HG03439 (cell line): ENCODE results near the gene ZNF768.
"Not testable (repeated sequence)": the region's sequence is repeated elsewhere in the genome, so short reads cannot be mapped to it uniquely, and the experiment has no call there.

Experiments used
- ATAC-seq: cut with Tn5 transposase; IDR thresholded peaks from one replicate; pipeline ENCODE4 v1.9.1; 2021; ENCODE audit warnings: mild to moderate bottlenecking, moderate library complexity; ENCODE audit not compliant: unreplicated experiment

The ZNF768 gene

DNA sequence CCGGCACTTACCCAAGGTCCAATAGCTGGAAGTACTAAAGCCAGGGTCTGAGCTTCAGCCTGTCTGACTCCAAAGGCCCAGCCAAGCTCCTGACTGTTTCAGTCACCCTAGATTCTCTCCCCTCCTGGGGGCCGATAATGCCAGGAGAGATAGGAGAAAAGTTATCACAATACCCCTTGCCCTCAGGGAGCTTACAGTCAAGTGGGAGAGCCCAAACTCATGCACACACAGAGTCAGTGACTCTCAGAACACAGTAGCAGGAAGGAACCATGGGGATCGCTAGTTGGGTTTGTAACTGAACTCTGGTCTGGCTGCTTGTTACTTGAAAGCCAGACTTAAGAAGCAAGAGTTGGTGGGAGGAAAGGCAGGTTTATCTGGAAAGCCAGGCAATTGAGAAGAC is 14.9 kb downstream of the ZNF768 start:
- ATAC-seq: no peak

DNA sequence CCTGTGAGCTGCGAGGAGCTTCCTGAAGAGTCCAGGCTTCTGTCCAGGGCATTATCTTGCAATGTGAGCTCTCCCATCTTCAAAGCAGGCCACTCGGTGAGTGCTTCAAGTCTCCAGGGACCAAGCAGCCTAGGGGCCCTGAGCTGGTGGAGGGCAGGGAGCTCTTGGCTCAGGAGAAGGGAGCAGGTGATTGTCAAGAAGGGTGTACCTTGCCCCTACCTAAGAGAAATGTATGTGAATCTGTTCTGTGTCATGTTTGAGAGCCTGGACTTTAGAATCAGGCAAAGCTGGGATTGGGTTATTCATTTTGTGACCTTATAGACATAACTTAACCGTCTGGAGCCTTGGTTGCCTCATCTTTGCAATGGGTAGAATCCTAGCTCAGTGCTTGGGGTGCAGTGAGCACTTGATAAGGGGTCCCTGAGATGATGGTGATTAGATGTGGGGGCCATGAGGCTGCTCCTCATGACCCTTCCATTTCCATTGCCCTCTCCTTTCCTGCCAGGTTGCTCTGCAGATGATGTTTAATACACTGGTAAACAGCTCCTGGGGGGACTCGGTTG is 15.9 kb downstream of the ZNF768 start:
- ATAC-seq: no peak

DNA sequence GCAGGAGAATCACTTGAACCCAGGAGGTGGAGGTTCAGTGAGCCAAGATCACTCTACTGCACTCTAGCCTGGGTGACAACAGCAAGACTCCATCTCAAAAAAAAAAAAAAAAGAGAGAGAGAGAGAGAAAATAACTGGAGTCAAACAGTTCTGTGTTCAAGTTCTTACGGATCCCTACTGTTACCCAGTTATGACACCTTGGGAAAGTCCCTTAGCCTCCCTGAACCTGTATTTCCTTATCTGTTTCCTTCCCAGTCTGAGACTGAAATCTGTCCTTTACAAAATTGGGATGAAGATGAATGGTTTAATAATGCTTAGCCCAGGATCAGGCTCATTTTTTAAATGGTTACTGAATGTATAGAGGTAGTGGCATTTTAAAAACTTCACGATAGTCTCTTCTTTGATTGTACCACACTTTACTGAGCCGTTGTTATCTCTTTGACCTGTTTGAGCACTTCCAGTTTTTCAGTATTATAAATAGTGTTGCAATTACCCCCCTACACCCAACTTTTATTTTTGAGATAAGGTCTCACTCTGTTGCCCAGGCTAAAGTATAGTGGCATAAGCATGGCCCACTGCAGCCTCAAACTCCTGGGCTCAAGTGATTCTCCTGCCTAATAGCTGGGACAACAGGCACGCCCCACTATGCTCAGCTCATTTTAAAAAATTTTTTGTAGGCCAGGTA is 17.1 kb downstream of the ZNF768 start:
- ATAC-seq: no peak

DNA sequence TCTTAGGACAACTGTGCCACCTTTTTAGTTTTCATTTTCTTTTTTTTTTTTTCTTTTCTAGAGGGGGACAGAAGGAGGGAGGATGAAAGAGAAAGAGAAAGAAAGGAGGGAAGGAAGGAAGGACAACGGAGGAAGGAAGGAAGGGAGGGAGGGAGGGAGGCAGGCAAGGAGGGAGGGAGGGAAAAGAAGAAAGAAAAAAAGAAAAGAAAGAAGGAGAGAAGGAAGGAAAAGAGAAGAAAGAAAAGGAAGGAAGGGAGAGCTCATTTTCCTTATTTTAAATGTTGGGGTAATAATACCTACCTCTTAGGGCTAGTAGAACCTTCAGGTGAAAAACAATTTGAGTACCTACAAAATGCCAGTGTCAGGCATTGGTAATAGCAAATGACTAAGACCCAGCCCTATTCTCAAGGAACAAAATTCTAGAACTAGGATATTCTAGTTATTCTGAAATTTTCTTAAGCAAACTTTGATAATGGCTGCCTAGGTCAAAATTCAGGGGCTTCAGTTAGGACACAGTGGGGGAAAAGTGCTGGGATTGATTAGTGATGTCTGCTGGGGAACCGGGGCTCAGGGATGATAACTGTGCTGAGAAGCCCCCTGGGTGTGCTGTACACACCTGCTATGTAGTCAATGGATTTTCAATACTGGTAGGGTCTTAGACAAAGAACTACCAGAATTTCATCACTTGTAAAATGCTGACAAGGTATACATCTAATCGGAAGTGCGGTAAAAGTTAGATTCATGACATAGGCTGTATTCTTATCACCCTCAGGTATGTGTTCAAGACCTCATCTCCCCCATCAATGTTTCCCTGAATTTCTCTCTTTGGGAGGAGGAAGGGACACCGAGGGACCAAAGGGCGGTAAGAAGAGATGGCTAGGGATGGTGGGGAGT is 22.7 kb downstream of the ZNF768 start:
- no peak for ATAC-seq

DNA sequence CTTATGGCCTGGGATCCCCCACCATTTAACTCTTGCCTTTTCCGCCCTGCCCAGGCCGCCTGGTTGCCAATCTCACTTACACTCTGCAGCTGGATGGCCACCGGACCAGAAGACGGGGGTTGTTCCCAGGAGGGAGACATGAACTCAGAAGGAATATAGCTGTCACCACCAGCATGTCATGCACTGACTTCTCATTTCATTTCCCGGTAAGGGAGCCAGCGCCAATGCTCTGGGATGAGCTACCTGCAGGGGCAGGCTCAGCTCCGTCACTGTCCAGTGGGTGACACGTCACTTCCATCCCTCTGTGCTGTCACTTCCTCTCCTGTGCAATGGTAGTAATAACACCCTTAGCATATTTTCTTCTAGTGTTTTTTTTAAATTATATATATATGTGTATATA is 27.1 kb downstream of the ZNF768 start:
- no peak for ATAC-seq

DNA sequence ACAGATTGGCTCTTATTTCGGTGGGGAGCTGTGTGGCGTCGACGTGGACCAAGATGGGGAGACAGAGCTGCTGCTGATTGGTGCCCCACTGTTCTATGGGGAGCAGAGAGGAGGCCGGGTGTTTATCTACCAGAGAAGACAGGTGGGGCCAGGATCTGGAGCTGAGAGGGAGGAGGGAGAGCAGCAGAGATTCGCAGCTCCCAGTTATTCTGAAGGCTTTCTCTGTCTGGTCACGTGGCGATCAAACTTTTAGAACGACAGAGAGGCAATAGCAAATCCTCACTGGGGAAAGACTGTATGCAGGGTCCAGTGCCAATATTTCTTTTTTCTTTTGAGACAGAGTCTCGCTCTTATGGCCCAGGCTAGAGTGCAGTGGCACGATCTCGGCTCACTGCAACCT is 31.7 kb downstream of the ZNF768 start:
- ATAC-seq: no peak

DNA sequence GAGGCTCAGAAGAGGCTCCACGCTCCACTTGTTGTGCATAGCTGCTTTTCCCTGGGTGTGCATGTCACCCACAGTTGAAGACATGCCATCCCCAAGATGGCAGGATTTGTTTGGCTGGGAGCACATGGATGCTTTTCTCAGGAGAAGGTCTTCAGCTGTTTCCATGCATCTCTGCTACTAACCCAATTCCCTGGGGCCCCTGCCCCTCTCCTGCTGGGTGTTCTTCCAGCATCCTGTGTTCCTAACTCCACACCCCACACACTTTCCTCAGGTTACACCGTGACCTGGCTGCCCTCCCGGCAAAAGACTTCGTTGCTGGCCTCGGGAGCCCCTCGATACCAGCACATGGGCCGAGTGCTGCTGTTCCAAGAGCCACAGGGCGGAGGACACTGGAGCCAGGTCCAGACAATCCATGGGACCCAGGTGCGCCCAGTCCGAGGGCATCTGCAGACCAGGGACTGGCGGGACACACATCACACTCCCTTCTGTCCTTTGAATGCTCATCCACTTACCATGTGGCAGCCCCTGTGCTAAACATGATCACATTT is 32.4 kb downstream of the ZNF768 start:
- no peak for ATAC-seq

DNA sequence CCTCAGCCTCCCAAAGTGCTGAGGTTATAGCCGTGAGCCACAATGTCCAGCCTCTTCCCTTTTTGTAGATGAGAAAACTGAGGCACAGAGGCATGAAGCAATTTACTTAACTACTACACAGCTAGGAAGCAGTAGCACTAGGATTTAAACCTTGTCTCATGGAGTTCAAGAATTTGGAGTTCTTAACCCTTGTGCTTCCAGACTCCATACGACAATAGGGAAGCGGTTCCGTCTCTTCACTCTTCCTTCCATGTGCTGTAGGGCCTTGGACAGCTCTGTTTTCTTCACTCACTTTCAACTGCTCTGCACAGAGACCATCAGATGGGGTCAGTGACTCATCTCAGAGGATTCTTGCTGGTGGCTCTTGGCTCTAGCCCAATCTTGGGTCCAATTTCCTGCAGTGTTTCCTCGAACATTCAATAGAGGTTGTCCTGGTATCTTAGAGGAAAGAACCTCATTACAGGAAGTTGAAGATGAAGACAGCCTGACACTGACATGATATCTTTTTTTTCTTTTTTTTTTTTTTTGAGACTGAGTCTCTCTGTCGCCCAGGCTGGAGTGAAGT is 34.5 kb downstream of the ZNF768 start:
- ATAC-seq: no peak

DNA sequence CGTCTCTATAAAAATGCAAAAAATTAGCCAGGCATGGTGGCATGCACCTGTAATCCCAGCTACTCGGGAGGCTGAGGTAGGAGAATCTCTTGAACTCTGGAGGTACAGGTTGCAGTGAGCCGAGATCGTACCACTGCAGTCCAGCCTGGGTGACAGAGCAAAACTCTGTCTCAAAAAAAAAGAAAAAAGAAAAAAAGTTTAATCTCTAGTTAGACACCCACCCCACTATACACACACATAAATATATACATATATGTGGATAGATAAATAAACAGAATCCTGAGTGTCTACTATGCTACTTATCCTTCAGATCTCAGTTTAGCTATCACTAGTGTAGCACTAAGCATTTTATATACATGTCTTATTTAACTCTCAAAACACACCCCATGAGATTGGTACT is 35.1 kb downstream of the ZNF768 start:
- ATAC-seq: no peak

DNA sequence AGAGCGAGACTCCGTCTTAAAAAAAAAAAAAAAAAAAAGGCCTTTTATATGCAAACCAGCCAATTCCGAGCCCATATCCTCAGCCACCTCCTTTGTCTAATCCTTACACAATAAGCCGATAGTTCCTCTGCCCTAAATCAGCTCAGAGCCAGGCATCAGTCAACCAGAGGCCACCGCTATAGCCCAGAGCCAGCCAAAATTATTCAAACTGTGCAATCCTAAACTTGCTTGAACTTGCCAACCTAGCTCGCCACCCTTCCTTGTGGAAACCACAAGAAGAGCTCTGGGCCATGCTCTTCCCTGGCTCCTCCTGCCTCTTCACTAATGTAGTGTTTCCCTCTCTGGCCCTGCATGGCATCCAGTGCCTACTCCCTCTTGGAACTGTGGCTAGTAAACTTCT is 36.2 kb downstream of the ZNF768 start:
- ATAC-seq: no peak

DNA sequence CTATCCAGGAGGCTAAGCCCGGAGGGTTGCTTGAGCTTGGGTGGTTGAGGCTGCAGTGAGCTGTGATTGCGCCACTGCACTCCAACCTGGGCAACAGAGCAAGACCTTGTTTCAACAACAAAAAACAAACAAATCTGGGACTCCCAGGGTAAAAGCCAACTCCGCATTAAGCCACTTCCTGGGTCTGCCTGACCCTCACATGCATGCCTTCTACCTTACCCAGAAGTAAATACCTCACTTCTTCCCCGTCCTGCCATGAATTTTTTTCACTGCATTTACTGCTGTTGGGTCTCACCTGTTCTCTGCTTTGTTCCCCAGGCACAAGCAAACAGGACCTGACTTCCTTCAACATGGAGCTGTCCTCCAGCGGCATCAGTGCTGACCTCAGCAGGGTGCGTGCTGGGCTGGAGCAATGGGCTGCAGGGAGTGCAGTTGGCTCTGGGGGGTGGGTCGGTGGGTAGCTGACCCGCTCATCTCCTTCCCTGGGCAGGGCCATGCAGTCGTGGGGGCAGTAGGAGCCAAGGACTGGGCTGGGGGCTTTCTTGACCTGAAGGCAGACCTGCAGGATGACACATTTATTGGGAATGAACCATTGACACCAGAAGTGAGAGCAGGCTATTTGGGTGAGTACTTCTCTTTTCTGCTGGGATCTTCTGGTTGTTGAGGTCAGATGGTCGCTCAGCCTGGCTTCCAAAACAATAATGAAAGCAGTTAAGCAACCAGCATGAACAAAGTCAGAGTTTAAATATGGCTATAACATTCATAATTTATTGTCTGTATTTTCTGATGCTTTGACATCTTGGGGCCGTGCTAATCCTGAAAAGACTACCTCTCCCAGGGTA is 37.4 kb downstream of the ZNF768 start:
- no peak for ATAC-seq

DNA sequence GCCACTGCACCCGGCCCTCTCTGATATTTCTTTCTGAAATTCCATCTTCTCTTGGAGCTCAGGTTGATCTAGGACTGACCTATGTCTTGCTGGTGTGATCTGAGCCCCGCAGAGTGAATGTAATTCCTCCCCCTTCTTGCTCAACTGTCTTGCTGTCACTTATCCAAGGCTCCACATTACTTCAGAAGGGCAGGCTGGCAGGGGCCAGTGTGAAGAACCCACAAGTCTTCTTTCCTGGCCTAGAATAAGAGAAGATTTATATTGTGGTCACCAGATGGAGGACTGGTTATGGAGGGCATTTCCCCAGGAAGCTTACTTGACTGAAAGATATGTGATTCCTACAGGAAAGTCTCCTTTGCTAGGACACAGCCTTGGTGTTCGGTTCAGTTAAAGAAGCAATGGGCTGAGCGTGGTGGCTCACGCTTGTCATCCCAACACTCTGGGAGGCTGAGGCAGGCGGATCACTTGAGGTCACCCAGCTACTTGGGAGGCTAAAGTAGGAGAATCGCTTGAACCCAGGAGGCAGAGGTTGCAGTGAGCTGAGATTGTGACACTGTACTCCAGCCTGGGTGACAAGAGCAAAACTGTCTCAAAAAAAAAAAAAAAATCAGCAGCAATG is 40.4 kb downstream of the ZNF768 start:
- ATAC-seq: no peak

DNA sequence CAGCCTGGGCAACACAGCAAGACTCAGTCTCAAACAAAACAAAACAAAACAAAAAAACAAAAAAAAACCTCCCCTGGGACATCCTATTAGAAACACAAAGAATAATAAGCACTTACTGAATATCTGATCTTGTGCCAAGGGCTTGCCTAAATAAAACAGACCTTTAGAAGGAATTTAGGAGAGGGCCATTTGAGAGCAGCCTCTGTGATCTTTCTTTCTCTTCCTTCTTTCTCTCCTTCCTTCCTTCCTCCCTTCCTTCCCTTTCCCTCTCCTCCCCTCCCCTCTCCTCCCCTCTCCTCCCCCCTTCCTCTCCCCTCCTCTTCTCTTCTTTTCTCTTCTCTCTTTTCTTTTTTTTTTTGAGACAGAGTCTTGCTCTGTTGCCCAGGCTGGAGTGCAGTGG is 41.5 kb downstream of the ZNF768 start:
- no peak for ATAC-seq

DNA sequence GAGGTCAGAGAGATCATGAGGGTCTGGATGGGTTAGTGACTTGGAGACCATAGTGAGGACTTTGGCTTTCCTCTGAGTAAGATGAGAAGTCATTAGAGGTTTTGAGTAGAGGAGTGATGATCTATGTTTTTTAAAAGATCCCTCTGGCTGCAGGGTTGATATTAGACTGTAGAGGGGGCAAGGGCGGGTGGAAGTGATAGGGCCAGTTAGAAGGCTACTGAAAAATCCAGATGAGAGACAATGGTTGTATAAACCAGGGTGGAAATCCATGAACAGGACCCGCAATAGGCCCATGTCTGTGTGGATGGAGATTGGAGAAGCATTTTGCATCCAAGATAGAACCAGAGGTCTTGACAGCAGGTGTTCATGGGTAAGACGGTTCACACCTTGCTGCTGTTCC is 44.0 kb downstream of the ZNF768 start:
- no peak for ATAC-seq

DNA sequence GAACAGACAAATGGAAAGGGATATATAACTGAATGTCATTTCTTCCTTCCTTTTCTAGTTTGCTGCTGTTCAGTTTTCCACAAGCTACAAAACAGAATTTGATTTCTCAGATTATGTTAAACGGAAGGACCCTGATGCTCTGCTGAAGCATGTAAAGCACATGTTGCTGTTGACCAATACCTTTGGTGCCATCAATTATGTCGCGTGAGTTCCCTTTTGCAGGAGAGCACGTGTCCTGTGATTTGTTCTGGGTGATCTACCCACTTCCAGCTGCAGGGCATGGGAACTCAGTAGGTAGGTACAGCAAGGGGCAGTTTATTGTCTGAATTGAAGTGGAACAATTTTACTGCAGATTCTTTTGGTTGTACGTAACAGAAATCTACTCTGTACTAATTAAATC is 45.0 kb downstream of the ZNF768 start:
- no peak for ATAC-seq

DNA sequence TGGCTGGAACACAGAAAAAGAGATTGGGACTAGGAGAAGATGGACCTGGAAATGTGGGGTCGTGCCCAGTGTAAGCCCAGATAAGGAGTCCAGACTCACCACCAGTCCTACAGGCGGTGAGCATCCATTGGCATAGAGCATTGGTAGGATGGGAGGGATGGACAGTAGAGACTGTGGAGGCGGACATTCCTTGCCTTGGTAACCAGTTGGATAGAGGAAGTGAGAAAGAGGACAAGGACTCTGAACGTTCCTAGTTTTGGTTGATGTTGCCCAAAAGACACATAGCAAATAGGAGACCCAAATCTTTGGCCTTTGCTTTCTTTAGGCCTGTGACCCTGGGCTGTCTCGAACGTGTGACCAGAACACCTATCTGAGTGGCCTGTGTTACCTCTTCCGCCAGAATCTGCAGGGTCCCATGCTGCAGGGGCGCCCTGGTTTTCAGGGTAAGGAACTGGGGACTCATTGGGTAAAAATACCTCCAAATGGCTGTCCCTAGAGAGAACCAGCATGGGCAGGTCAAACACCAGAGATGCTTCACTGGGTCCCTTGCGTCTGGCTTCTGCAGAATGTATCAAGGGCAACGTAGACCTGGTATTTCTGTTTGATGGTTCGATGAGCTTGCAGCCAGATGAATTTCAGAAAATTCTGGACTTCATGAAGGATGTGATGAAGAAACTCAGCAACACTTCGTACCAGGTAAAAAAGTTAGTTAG is 47.4 kb downstream of the ZNF768 start:
- ATAC-seq: no peak

DNA sequence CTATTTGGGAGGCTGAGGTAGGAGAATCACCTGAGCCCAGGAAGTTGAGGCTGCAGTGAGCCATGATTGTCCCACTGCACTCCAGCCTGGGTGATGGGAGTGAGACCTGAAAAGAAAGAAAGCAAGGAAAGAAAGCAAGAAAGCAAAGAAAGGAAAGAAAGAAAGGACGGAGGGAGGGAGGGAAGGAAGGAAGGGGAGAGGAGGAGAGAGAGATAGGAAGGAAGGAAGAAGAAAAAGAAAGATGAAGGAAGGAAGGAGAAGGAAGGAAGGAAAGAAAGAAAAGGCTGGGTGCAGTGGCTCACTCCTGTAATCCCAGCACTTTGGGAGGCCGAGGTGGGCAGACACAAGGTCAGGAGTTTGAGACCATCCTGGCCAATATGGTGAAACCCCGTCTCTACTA is 48.6 kb downstream of the ZNF768 start:
- not testable (repeated sequence) for ATAC-seq

DNA sequence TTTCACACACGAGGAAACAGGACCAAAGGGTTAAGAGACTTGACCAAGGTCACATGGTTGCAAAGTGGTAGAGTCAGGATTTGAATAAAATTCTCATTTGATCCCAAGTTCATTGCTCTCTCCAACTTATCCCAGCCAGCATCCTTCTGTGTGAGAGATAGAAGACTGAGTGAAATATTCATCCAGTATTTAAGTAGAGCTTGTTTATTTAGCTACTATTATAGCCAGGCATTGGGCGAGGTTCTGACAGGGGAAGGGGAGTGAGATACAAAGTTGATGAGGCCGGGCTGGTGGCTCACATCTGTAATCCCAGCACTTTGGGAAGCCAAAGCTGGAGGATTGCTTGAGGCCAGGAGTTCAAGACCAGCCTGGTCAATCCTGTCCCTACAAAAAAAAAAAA is 49.4 kb downstream of the ZNF768 start:
- no peak for ATAC-seq

DNA sequence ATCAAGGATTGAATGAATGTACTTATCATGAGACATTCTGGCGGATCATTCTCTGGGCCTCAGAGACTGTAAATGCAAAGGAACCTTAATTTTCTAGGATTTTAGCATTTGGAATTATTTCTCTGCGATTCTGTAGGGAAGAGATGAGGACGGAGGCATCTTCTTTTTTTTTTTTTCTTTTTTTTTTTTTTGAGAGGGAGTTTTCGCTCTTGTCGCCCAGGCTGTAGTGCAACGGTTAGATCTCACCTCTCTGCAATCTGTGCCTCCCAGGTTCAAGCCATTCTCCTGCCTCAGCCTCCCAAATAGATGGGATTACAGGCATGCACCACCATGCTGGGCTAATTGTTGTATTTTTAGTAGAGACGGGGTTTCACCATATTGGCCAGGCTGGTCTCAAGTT is 51.7 kb downstream of the ZNF768 start:
- no peak for ATAC-seq

DNA sequence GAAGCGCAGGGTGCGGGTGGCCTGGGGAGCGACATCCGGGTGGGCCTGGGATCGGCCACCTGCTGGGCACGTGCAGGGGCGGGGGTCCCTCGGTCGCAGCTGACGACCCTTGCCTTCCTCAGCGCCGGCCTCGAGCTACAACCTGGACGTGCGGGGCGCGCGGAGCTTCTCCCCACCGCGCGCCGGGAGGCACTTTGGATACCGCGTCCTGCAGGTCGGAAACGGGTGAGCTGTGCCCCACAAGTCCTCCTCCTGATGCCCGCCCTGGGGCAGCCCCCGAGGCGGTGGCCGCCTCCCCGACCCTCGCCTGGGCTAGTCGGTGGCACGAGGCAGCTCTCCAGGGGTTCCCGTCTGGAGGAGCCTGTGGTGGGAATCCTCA is 52.3 kb downstream of the ZNF768 start:
- no peak for ATAC-seq
